Left cardiac atrium (tissue), 4 donors: Measurements from ENCODE around the gene COA1. TPM values are rescaled to one million over a fixed set of nuclear protein-coding genes. Genes with fewer than 3 reads are reported as not detected.
"Not testable (repeated sequence)": the region's sequence is repeated elsewhere in the genome, so short reads cannot be mapped to it uniquely, and the experiment has no call there.

Experiments used
- ATAC-seq, 2 donors: fragments of 200-7000 bp; cut with Tn5 transposase; one replicate each; pipeline ENCODE4 v1.9.1; 2020; ENCODE audit warnings: mild to moderate bottlenecking in 2 of 2, moderate library complexity in 2 of 2
- DNase-seq: peaks from one replicate; pipeline ENCODE4 v3.0.0-alpha.2; 2020
- intact Hi-C, 2 donors: fragments of 100-400 bp; cut with DNase I; formaldehyde crosslinking; loops; one replicate each; pipeline versions ENCODE4 v1.14.1 to v1.15.1; 2022 to 2023
- total RNA-seq, 2 donors: library from RNA; stranded (reverse); fragmentation: NEBNext Ultra II Directional; extraction: Animal tissue kit (Norgen Biotek cat#: 25700); gene quantifications; one replicate each; pipeline ENCODE4 v1.2.1, GENCODE V29; 2021
- donor health status: DM: no; HTN: yes; CAD: no.
- donor health status: DM: no; HTN: yes; CAD: no; lungs with severe emphysema.
- donor health status: DM: yes; HTN: yes; CAD: no.
- donor health status: Dilated cardiomyopathy.

Gene COA1
- total RNA-seq, 2 donors from 2014 or later, result 52.7 to 55.4 TPM

GRCh38 chr7:43621729-43622448, 107.4 kb downstream of the COA1 start:
- ATAC-seq (no peak), DNase-seq (no peak)
- intact Hi-C loops, result loop anchor here in 1 of 2 donors (10.0 kb wide), 1 partner anchor 73 kb away; no protein-coding TSS in a partner anchor

GRCh38 chr7:43619213-43620012, 109.9 kb downstream of the COA1 start:
- no peak for ATAC-seq
- no peak for DNase-seq
- intact Hi-C loops, result loop anchor here in 1 of 2 donors (10.0 kb wide), 1 partner anchor 75 kb away; no protein-coding TSS in a partner anchor

GRCh38 chr7:43618073-43618472, 111.2 kb downstream of the COA1 start:
- ATAC-seq (no peak), DNase-seq (no peak)
- intact Hi-C loops, result no loop called here

GRCh38 chr7:43616977-43617376, 112.3 kb downstream of the COA1 start:
- intact Hi-C loops, result no loop called here
- ATAC-seq, result no peak
- DNase-seq, result no peak

- ATAC-seq, result no peak
- DNase-seq, result no peak
- intact Hi-C loops, result no loop called here
Measured at GRCh38 chr7:43615558-43616145, 113.7 kb downstream of the COA1 start.

- intact Hi-C loops, result no loop called here
- peak; percentile 34 to 76 for ATAC-seq
- no peak for DNase-seq
Measured at GRCh38 chr7:43612599-43613589, 116.4 kb downstream of the COA1 start.

GRCh38 chr7:43612128-43612527, 117.2 kb downstream of the COA1 start:
- peak in 1 of 2 donors; percentile 43 for ATAC-seq
- no peak for DNase-seq
- intact Hi-C loops, result no loop called here

GRCh38 chr7:43609097-43609496, 120.2 kb downstream of the COA1 start:
- ATAC-seq (no peak), DNase-seq (no peak)
- intact Hi-C loops, result no loop called here

- no peak for ATAC-seq
- no peak for DNase-seq
- intact Hi-C loops, result no loop called here
Measured at GRCh38 chr7:43604251-43604650, 125.1 kb downstream of the COA1 start.

GRCh38 chr7:43602256-43602655, 127.1 kb downstream of the COA1 start:
- intact Hi-C loops, result no loop called here
- ATAC-seq (no peak), DNase-seq (no peak)

- intact Hi-C loops, result no loop called here
- DNase-seq (no peak), ATAC-seq (no peak)
Measured at GRCh38 chr7:43600056-43600455, 129.3 kb downstream of the COA1 start.

GRCh38 chr7:43596426-43596825, 132.9 kb downstream of the COA1 start:
- intact Hi-C loops, DNase-seq: not testable (repeated sequence)

GRCh38 chr7:43594020-43594419, 135.3 kb downstream of the COA1 start:
- DNase-seq, result no peak
- intact Hi-C loops, result no loop called here
- ATAC-seq, result no peak

More at GRCh38 chr7:43596426-43596825, 132.9 kb downstream of the COA1 start:
- ATAC-seq, result not testable (repeated sequence)

GRCh38 chr7:43593010-43593409, 136.3 kb downstream of the COA1 start:
- intact Hi-C loops, result no loop called here
- ATAC-seq (no peak), DNase-seq (no peak)

GRCh38 chr7:43592326-43592725, 137.0 kb downstream of the COA1 start:
- ATAC-seq, result no peak
- intact Hi-C loops, result no loop called here
- DNase-seq, result no peak

GRCh38 chr7:43591558-43592180, 137.7 kb downstream of the COA1 start:
- DNase-seq (no peak), ATAC-seq (no peak)

GRCh38 chr7:43590862-43591557, 138.3 kb downstream of the COA1 start:
- intact Hi-C loops, result no loop called here
- no peak for ATAC-seq
- DNase-seq, result no peak

More at GRCh38 chr7:43591558-43592180, 137.7 kb downstream of the COA1 start:
- intact Hi-C loops, result no loop called here

- intact Hi-C loops, result no loop called here
- ATAC-seq (no peak), DNase-seq (no peak)
Measured at GRCh38 chr7:43589728-43590127, 139.6 kb downstream of the COA1 start.
